Stimulated activated CD4-positive, alpha-beta T cell treated with anti-CD3 and anti-CD28 coated beads, Interleukin-4, amount 100 ng/mL, for 24 hours (primary cell): Measurements from ENCODE around the gene TIGD3.
"Not testable (repeated sequence)": the region's sequence is repeated elsewhere in the genome, so short reads cannot be mapped to it uniquely, and the experiment has no call there.

Source experiments
- DNase-seq: peaks from one replicate; pipeline ENCODE4 v3.0.0-alpha.2; 2020

The TIGD3 gene

DNA sequence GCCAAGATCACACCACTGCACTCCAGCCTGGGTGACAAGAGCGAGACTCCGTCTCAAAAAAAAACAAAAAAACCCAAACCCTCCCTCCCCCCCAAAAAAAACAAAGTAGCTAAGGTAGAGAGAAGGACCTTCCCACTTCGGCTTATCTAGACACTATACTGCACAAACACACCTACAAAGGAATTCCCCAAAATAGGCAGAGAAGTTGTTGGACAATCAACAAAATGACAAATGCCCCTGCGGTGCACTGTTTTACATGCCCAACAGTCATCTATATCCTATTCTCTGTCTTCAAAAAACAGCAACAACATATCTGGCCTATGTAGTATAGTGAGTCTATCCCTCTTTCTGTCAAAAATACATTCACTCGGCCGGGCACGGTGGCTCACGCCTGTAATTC, 27.5 kb upstream of the TIGD3 start:
- no peak for DNase-seq

DNA sequence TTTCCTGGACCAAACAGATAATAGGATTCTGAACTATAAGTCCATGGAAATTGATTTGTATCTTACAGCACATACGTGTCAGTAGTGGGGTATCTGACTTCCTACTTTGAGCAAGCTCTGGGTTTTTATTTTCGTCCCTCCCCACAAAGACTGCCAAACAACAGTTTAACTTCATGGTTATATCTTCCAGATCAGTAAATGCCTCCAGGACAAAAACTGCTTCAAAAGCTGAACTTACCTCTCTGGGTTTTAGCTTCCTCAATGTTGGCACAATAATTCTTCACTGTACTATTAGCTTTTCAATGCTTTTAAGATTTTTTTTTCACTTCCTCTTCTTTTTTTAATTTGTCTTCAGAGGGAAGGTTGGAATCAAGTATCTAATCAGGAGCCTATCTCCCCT, 25.1 kb upstream of the TIGD3 start:
- no peak for DNase-seq

DNA sequence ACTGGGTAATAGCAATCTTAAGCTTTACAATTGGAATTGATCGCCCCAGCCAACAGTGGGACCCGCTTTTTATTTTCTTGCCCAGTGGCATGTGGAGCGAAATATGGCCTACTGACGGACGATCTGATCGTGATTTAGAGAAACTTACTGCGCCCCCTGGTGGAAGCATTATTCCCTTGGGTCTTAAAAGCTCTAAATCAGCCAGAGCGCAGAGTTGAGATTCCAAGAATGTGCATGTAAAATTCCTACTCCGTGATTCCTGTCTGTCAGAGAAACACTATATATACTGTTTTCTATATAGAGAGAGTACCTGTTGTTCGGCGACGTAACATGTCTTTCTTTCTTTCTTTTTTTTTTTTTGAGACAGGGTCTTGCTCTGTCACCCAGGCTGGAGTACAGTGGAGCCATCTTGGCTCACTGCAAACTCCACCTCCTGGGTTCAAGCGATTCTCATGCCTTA, 24.6 kb upstream of the TIGD3 start:
- peak; percentile 92 for DNase-seq

DNA sequence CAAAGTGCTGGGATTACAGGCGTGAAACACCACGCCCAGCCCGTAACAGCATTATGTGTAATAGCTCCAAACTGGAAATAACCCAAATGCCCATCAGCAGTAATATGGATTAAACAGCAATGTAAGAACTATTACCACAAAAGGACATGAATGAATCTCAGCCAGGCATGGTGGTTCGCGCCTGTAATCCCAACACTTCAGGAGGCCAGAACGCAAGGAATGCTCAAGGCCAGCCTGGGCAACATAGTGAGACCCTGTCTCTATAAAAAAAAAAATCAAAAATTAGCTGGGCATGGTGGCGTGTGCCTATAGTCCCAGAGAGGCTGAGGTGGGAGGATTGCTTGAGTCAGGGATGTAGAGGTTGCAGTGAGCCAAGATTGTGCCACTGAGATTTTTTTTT, 24.0 kb upstream of the TIGD3 start:
- DNase-seq = no peak

DNA sequence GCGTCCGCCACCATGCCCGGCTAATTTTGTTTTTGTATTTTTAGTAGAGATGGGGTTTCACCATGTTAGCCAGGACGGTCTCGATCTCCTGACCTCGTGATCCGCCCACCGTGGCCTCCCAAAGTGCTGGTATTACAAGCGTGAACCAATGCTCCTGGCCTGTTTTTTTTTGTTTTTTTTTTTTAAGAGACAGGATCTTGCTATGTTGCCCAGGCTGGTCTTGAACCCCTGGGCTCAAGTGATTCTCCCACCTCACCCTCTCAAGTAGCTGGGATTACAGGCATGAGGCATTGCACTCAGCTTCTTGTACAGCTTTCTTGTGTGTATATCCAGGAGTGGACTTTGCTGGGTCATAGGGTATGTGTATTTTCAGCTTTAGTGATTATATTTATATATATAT, 22.0 kb upstream of the TIGD3 start:
- not testable (repeated sequence) for DNase-seq

DNA sequence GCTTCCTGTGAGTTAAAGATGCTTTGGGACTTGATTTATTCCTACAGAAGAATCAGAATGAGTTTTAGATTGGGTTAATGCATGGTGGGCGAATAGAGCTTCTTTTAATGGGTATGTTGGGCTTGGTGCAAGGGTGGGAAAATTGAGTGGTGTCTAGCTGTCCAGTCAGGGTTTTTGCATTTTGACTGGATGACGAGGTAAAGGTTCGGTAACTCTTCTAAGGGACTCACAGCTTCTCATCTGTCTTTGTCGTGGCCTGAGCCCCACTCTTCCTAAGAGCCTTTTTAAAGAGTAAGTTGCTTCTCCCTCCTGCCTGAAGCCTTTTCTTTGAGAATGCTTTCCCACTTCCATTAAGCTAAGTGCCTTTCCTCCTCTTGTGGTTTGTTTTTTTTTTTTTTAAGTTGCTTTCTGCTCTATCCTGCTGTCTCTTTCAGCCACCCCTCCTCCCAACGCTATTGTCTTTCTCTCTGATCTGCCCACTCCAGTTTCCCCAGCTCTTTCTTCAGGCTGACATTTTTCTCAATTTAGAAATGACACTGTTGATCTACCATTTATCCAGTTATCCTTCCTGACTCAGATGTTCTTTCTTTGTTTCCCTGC, 19.8 kb upstream of the TIGD3 start:
- DNase-seq = no peak

DNA sequence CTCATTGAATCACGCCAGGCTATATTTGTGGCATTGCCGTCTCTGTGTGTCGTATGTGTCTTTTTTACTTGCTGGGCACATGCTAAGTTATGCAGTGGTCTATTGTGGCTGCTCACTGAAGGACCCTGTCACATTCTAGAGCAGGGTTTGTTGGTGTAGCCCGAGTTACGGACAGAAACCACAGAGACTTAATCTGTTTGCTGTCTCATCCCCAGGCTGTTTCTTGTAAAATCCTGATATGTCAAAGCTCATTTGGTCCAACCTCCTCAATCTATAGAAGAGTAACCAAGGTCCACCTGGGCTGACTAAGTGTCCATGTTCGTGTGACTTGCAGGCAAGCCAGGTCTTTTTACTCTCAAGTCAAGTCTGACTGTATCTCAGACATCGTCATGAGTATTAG, 15.9 kb upstream of the TIGD3 start:
- no peak for DNase-seq

DNA sequence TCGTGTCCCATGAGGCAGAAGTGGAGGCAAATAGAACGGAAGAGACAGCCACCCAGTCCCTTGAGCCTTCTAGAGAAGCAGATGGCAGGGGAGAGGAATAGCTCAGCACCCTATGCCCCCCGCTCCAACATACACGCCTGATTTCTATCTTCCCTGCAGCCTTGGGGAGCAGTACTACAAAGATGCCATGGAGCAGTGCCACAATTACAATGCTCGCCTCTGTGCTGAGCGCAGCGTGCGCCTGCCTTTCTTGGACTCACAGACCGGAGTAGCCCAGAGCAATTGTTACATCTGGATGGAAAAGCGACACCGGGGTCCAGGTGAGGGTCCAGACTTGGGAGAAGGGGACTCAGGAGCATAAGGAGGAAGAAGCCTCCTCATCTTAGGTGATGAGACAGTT, 14.3 kb upstream of the TIGD3 start:
- no peak for DNase-seq

DNA sequence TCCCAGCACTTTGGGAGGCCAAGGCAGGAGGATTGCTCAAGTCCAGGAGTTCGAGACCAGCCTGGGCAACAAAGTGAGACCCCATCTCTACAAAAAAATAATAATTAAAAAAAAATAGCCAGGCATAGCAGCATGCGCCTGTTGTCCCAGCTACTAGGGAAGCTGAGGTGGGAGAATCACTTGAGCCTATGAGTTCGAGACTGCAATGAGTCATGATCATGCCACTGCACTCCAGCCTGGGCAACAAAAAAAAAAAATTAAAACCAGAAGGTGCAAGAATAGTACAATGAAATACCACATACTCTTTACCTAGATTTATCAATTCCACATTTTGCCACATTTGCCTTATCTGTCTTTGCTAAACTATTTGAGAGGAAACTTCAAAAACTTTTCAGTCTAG, 12.7 kb upstream of the TIGD3 start:
- DNase-seq = no peak

DNA sequence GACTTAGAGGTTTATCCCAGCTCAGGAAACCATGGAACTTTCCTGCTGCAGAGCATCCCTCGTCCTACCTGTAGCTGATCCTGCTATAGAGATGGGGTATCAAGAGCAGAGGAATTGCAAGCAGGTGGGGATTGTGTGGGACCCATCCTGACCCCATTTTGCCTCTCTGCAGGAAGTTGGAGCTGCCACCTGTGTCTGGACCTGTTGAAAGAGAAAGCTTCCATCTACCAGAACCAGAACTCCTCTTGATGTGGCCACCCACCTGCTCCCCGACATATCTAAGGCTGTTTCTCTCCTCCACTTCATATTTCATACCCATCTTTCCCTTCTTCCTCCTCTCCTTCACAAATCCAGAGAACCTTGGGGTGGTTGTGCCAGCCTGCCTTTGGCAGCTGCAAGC, 3.0 kb upstream of the TIGD3 start:
- no peak for DNase-seq

DNA sequence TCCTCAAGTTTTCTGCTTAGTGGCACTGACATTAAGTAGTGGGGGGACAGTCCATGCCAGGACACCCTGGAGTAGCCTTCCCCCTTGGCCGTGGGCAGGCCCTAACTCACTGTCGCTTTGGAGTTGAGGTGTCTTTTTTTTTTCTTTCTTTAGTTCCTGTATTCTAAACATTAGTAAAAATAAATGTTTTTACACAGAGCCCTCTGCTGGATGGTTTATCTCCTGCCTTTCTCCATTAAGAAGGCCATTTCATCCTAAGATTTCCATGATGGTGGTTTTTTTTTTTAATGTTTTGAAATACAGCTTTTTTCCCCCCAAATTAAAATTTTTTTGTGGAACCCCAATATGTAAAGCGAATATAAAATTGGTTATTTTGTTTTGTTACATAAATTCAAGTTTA, 1.8 kb upstream of the TIGD3 start:
- DNase-seq = no peak

DNA sequence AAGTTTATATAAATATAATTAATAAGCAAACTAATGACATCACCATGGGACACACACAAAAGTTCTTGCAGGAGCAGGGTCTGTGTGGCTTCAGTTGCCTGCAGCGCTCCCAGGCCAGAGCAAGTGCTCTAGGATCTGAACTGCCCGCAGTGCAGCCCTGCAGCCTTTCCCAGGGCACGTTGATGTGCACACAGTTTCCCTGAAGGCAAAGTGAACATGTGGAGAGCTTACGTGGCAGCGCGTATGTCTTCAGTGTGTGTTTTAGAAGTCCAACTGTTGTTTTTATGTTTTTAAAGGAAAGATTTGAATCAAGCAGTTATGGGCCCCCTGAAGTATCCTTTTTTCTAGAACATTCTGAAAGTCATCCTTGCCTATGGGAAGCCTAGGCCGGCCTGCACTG, 1.2 kb upstream of the TIGD3 start:
- no peak for DNase-seq

DNA sequence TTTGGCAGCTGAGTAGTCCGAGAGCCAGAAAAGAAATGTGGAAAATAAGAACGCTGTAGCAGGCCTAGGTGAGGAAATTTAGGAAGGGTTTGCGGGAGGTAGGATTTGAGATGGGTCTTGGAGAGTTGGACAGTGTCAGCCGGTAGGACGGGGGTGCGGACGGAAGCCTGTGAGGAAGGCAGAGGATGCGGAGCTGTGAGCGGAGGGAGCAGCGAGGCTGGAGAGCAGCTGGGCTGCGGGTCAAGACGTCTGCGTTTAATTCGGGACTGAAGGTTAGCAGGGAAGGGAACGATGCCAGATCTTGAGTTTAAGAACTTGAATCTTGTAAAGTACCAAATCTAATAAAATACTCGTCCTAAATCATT, 669 bp upstream of the TIGD3 start:
- DNase-seq = no peak

DNA sequence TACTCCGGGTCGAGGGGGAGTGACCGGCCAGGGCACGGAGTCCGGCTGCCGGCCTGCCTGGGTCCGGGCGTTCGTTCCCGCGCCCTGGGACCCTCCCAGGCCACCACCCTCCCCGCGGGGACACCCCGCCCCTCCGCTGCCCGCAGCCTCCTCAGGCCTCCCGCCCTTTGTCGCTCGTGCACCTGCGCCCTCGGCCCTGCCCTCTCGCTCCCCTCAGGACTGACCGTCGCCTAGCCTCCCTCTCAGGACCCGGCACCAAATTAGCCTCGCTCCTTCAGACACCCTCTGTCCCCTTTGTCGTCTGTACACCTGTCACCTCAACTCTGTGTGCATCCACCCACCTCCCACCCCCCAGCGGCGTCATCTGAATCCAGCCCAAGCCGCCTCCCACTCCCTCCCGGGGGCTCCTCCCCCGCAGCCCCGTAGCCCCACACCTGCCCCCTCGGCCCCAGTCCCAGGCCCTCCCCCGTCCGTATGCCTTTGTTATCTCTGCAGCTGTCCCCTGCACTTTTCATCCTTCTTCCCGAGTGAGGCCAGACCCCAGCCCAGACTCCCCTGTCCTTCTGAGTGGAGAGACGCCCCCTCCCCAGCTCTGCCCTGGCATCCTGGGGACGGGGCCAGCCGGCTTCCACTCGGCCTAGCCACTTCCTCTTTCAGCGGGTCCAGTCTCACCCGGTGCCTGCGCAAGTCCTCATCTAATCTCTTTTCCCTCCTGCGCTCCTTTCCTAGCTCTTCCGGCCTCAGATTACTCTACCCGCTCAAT, 643 bp downstream of the TIGD3 start:
- DNase-seq = peak; percentile 50

DNA sequence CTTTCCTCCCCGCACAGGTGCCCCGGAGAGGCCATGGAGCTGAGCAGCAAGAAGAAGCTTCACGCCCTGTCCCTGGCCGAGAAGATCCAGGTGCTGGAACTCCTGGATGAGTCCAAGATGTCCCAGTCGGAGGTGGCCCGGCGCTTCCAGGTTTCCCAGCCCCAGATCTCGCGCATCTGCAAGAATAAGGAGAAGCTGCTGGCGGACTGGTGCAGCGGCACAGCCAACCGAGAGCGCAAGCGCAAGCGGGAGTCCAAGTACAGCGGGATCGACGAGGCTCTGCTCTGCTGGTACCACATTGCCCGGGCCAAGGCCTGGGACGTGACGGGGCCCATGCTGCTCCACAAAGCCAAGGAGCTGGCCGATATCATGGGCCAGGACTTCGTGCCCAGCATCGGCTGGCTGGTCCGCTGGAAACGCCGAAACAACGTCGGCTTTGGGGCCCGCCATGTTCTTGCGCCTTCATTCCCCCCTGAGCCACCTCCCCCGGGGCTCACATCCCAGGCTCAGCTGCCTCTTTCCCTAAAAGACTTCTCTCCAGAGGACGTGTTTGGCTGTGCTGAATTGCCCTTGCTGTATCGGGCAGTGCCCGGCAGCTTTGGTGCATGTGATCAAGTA, 1.3 kb downstream of the TIGD3 start:
- DNase-seq = no peak

DNA sequence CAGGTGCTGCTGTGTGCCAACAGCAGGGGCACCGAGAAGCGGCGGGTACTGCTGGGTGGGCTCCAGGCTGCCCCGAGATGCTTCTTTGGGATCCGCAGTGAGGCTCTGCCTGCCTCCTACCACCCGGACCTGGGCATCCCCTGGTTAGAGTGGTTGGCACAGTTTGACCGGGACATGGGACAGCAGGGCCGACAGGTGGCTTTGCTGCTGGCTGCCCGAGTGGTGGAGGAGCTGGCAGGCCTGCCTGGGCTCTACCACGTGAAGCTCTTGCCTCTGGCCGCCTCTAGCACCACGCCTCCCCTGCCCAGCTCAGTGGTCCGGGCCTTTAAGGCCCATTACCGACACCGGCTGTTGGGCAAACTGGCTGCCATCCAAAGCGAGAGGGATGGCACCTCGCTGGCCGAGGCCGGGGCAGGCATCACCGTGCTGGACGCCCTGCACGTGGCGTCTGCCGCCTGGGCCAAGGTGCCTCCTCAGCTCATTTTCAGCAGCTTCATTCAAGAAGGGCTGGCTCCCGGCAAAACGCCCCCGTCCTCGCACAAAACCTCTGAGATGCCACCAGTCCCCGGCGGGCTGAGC, 1.9 kb downstream of the TIGD3 start:
- no peak for DNase-seq

DNA sequence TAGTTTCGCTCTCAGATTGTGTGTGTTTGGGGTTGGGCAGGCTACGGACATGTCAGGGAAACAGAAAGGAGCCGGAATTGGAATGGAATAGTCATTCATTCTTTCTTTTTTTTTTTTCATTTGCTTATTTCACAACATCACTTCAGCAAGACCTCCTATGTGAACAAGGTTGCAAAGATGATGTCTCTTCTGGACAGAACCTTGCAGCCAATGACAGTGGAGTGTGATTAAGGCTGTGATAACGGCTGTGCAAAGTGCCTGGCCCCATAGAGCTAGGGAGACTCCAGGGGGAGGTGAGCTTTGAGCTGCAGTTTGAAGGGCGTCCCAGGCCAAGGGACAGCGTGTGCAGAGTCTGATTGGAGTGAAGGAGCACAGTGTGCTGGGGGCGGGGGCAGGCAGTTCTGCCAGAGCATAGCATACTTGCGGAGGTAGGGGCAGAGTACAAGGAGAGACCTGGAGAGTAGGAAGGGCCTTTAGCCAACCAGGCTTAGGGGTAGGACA, 3.4 kb downstream of the TIGD3 start:
- no peak for DNase-seq

DNA sequence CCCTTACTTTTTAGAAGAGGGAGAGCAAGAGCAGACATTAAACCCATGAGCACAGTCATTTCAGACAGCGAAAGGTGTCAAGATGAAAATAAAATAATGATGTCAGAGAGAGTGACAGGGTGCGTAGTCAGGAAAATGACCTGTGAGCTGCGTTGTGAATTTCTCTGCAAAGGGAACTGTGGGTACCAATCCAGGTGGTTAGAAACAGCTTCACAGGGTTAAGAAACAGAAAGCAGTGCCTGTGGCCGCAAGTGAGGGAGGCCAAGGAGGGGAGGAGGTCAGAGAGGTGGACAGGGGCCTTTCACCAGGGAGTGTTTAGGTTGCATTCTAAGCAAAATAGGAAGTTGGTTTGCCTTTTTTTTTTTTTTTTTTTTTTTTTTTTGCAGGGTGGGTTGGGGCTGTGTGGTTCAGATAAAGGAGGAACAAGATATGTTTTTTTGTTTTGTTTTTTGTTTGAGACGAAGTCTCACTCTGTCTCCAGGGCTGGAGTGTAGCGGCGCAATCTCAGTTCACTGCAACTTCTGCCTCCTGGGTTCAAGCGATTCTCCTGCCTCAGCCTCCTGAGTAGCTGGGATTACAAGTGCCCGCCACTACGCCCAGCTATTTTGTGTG, 7.9 kb downstream of the TIGD3 start:
- no peak for DNase-seq

DNA sequence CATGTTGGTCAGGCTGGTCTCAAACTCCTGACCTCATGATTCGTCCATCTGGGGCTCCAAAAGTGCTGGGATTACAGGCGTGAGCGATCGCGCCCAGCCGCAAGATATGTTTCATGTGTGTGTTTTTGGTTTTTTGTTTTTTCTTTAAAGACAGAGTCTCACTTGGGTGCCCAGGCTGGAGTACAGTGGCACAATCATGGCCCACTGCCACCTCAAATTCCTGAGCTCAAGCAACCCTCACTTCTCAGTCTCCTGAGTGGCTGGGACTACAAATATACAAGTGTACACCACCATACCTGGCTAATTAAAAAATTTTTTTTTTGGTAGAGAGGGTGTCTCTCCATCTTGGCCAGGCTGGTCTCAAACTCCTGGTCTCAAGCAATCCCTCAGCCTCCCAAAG, 8.4 kb downstream of the TIGD3 start:
- DNase-seq = no peak

DNA sequence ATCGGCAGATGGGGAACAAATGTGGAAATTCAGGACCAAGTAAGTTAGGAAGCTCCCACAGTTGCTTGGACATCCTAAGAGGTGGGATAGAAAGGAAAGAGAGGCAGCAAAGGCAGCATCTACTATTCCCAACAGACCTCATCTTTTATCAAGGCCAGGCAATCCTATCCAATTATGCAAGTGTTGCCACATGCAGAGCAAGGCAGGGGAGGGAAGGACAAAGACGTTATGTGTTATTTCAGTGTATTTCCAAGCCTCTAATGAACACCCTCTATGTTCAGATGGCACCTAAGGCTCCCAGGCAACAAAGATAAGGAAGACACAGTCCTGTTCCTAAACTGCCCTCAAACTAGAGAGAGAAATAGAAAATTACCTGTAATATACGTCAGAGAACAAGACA, 9.2 kb downstream of the TIGD3 start:
- DNase-seq = no peak

DNA sequence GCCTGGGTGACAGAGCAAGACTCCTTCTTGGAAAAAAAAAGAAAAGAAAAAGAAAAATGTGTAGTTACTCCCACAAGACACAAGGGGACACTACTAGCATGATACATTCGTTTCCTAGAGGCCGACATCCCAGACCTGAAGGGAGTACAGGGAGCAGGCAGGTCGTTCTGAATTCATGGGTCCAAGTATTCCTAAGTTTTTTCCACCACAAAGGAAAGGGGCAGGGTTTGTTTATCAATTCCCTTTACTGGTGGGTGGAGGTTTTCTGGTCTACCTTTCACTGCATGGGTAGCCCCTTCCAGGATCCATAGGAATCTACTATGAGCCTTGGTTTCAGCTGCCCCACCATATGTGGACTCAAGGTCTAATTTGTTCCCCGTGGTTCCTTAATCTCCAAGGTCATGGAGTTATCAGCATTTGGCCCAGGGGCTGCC, 11.8 kb downstream of the TIGD3 start:
- DNase-seq = peak; percentile 47

DNA sequence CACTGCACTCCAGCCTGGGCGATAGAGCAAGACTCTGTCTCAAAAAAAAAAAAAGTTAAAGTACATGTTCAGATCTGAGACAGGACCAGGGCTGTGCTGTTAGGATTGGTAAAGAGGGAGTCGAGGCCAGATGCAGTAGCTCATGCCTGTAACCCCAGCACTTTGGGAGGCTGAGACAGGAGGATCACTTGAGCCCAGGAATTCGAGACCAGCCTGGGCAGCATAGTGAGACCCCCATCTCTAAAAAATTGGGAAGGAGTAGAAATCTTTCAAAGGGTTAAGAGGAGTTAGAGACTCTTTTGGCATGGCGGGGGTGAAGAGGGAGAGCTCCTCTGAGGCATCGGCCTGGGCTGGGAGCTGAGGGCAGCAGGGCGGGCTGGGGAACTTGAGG, 16.1 kb downstream of the TIGD3 start:
- DNase-seq = no peak

DNA sequence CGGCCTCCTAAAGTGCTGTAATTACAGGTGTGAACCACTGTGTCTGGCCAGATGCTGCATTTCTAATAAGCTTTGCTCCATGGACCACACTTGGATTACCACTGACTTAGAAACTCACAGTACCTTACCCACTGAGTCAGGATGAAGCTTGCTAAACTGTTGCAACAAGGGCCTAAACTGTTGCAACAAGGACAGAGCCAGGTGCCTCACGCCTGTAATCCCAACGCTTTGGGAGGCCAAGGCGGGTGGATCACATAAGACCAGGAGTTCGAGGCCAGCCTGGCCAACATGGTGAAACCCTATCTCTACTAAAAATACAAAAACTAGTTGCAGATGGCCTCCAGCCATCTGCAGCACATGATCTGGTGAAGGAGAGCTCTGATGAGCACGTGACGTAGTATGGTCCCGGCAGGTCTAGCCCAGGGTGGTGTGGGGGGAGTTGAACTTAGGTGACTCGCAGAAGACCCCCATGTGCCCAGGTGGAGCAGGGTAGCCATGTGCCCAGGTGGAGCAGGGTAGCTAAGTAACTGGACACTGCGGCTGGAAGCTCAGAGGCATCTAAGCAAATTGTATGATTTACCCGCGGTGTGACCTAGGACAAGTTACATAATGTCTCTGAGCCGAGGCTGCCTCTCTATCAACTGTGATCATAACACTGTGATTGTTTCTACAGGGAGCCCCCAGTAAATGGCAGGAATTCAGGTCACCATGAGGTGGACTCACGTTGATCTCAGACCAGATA, 19.5 kb downstream of the TIGD3 start:
- no peak for DNase-seq
